Esophagus squamous epithelium (tissue), 4 donors: ENCODE measurements around the gene MGST3.

ENCODE experiments used
- POLR2A ChIP-seq, 4 donors: fragments of 450-650 bp; IDR thresholded peaks; one replicate each; pipeline ENCODE4 v1.6.1; 2017; ENCODE audit warnings: antibody characterized with exemption in 4 of 4, mild to moderate bottlenecking in 4 of 4, moderate library complexity in 3 of 4
- TF ChIP-seq, protein P1 (sequence below), 6 experiments: fragments of 450-650 bp in 4 of 6; fragments of 200-600 bp in 2 of 6; sonication (generic) in 2 of 6; IDR thresholded peaks; one replicate each; pipeline ENCODE4 v1.5.1; 2016 to 2019; ENCODE audit warnings: antibody characterized with exemption in 6 of 6, mild to moderate bottlenecking in 4 of 6, moderate library complexity in 4 of 6

DNA sequence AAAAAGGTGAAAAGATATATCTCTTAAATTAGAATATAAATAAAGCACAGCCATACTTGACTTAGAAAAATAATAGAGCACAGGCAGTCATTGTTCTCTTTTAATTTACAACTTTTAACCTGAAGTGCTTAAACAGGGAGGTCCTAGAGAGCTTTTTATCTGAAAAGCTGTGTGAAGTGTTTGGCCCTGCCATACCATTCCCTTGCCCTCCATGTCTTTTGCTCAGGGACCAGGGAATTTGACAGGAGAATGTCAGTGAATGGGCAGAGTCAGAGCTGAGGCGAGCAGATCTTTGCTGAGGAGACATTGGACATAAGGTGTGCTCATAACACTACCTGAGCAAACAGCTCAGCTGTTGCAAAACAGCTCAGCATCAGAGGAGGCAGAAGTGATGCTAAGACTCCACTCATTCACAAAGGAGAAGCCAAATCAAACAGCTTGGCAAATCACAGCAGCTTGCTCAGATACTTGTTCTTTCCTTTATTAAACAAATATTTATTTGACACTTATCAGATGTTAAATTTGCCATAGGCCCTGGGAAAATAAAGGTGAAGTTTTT, 14.9 kb upstream of the MGST3 start:
- TF ChIP-seq, protein P1, sequence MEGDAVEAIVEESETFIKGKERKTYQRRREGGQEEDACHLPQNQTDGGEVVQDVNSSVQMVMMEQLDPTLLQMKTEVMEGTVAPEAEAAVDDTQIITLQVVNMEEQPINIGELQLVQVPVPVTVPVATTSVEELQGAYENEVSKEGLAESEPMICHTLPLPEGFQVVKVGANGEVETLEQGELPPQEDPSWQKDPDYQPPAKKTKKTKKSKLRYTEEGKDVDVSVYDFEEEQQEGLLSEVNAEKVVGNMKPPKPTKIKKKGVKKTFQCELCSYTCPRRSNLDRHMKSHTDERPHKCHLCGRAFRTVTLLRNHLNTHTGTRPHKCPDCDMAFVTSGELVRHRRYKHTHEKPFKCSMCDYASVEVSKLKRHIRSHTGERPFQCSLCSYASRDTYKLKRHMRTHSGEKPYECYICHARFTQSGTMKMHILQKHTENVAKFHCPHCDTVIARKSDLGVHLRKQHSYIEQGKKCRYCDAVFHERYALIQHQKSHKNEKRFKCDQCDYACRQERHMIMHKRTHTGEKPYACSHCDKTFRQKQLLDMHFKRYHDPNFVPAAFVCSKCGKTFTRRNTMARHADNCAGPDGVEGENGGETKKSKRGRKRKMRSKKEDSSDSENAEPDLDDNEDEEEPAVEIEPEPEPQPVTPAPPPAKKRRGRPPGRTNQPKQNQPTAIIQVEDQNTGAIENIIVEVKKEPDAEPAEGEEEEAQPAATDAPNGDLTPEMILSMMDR (IDR thresholded peaks at IDR 0.05), result no peak
- no peak for TF ChIP-seq POLR2A (IDR thresholded peaks at IDR 0.05)
